ENCODE data around the gene NTHL1. TPM values are rescaled to one million over a fixed set of nuclear protein-coding genes. Genes with fewer than 3 reads are reported as not detected.

Gene NTHL1
- total and polyA plus RNA-seq, 2 donors (not counting 3 experiments of a cell fraction or from before 2014, with no cell fraction given) = 39.8 to 65.8 TPM

DNA sequence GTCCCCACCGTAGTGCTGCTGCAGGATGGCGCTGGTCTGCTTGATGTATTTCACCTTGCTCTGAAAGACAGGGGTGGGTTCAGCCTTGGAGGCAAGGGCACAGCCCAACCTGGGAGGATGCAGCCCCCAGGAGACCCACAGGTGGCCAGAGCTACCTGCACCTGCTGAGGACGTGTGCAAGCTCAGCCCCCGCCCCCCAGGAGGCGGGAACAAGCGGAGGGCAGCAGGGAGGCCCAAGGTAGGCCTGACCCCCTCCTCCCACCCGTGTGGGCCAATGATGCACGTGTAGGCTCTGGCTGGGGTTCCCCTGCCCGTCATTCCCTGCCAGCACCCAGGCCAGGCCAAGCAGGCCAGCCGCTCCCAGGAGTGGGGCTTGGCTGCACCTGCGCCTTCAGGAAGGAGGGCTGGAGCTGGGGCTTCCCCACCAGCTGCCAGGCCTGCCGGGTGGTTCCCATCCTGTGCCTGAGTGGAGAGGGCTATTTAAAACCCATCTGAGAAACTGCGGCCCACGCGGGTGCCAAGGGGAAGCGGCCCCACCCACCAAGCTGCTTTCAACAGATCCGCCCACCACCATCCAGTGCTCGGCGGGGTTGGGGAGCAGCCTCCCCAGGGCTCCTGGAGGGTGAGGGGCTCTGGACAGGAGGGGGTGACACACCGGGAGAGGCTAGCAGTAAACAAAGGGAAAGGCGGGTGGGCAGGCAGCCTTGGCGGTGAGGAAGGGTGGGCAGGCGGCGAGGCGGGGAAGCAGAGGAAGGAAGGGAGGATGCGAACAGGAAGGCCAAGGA, 3.8 kb downstream of the NTHL1 start:
- Histone ChIP-seq H3K4me2 (ENCODE audit: insufficient read depth, low read length) (no peak overlapping the region), H3K4me3 (replicated peaks in 1 of 3; ENCODE audit: insufficient read depth in 1 of 3, low read depth in 1 of 3, low read length in 3 of 3) (no peak overlapping the region), H3K4me1 (ENCODE audit: control insufficient read depth, extremely low read depth, insufficient read depth, low read length) (peaks cover 34% of the 10 kb centered on the region), H3K36me3 (ENCODE audit: control insufficient read depth in 2 of 2, extremely low read depth in 1 of 2, insufficient read depth in 2 of 2, low read length in 2 of 2) (no peaks in the 10 kb centered on the region), H3K27ac (ENCODE audit: insufficient read depth, low read depth, low read length) (peak overlapping the region; percentile 30), H3K9me3 (replicated peaks; ENCODE audit: control insufficient read depth, insufficient read depth, low read length) (no peaks in the 10 kb centered on the region), H3K9me1 (replicated peaks; ENCODE audit: control insufficient read depth, extremely low read depth, insufficient read depth, low read length) (no peaks in the 10 kb centered on the region), H3K79me2 (ENCODE audit: control insufficient read depth, insufficient read depth, low read length) (peaks cover 9% of the 10 kb centered on the region), H3K27me3 (ENCODE audit: control insufficient read depth in 2 of 2, insufficient read depth in 2 of 2, low read length in 2 of 2) (no peaks in the 10 kb centered on the region), H4K20me1 (replicated peaks; ENCODE audit: control insufficient read depth, extremely low read depth, insufficient read depth, low read length) (no peaks in the 10 kb centered on the region), H2AFZ (ENCODE audit: low read depth, low read length) (peak overlapping the region; percentile 48), H3K9ac (replicated peaks; ENCODE audit: extremely low read depth, insufficient read depth, low read length) (peak overlapping the region; percentile 4)
- peak; percentile 69 for DNase-seq (ENCODE audit: low read depth, low spot score)
- BruUV-seq (replicated peaks) = no TSS peak
- ChIA-PET CTCF (interaction anchor here (0.7 to 3.2 kb wide), 6 partner anchors 11 to 97 kb away, joined by 3 to 20 read pairs (median 4); no protein-coding TSS in a partner anchor), POLR2A (interaction anchor here (1.4 to 2.4 kb wide), 2 partner anchors 47 to 111 kb away, joined by 3 to 8 read pairs; partner anchors contain the start of gene TRAF7)
- TF ChIP-seq FOS (IDR thresholded peaks at IDR 0.05; ENCODE audit: borderline replicate concordance, insufficient read depth, low read length) (peak; percentile 10), POLR2AphosphoS5 (IDR thresholded peaks at IDR 0.05; ENCODE audit: insufficient read depth, low read depth, low read length) (peak; percentile 30), POLR2A (IDR thresholded peaks at IDR 0.05; ENCODE audit: low read depth, low read length) (no peak)
- peak; percentile 74 for FAIRE-seq
- intact Hi-C loops (cut with micrococcal nuclease) (no loop called here), dilution Hi-C loops (cut with MboI; ENCODE audit: extremely low pct_ligation_motif_present, low sequenced_read_pairs) (loop anchor here (25.0 kb wide), 1 partner anchor 118 kb away; the partner anchor contains the start of gene TRAF7)

DNA sequence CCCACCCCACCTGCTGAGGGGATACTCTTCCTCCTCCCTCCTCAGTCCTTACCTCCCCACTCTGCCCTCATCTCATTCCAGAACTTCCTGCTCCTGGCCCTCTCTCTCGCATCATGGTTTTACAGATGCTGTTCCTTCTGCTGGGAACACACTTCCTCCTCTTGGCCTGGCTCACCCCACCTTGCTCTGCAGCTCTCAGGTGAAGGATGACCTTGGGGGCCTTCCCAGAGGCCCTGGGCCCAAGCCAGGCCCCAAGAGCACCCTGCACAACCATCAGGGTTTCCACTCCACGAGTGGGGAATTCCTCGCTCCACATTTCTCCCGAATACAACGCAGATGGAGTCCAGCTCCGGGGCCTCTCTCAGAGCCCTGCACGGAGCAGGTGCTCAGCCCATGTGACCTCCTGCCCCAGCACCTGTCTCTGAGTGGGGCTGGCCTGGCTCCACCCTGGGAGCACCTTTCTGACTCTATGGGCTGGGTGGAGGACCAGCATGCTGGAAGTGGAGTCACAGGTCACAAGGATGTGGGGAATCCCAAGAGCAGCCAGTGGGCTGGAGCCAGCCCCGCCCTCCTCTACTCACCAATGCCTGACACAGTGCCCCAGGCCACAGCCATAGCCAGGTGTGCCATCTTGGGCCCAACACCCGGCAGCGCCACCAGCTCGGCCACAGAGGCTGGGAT, 4.5 kb downstream of the NTHL1 start:
- DNase-seq (ENCODE audit: low read depth, low spot score) (no peak), FAIRE-seq (no peak)
- intact Hi-C loops (cut with micrococcal nuclease) = no loop called here
- ChIA-PET POLR2A (interaction anchor here (1.4 to 2.4 kb wide), 2 partner anchors 48 to 112 kb away, joined by 3 to 8 read pairs; partner anchors contain the start of gene TRAF7), CTCF (interaction anchor here (3.2 kb wide), 1 partner anchor 10 kb away, joined by 20 read pairs; no protein-coding TSS in a partner anchor)
- no peaks in the 10 kb centered on the region for H3K9me3 ChIP-seq (replicated peaks; ENCODE audit: control insufficient read depth, insufficient read depth, low read length)
- TF ChIP-seq GATA2 (IDR thresholded peaks at IDR 0.05; ENCODE audit: insufficient read depth, insufficient read length, low read depth, low read length) = no peak
- no peak for TF ChIP-seq EZH2 (IDR thresholded peaks at IDR 0.05; ENCODE audit: borderline replicate concordance, low read depth, low read length, severe bottlenecking)
- no peak for TF ChIP-seq POLR2A (IDR thresholded peaks at IDR 0.05; ENCODE audit: low read depth, low read length)
- TF ChIP-seq, protein P1, sequence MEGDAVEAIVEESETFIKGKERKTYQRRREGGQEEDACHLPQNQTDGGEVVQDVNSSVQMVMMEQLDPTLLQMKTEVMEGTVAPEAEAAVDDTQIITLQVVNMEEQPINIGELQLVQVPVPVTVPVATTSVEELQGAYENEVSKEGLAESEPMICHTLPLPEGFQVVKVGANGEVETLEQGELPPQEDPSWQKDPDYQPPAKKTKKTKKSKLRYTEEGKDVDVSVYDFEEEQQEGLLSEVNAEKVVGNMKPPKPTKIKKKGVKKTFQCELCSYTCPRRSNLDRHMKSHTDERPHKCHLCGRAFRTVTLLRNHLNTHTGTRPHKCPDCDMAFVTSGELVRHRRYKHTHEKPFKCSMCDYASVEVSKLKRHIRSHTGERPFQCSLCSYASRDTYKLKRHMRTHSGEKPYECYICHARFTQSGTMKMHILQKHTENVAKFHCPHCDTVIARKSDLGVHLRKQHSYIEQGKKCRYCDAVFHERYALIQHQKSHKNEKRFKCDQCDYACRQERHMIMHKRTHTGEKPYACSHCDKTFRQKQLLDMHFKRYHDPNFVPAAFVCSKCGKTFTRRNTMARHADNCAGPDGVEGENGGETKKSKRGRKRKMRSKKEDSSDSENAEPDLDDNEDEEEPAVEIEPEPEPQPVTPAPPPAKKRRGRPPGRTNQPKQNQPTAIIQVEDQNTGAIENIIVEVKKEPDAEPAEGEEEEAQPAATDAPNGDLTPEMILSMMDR (IDR thresholded peaks at IDR 0.05; ENCODE audit: extremely low read depth in 1 of 2, insufficient read depth in 1 of 2, low read depth in 1 of 2, low read length in 2 of 2) = no peak
- no peak for TF ChIP-seq FOS (IDR thresholded peaks at IDR 0.05; ENCODE audit: borderline replicate concordance, insufficient read depth, low read length)
- no peak for TF ChIP-seq JUN (IDR thresholded peaks at IDR 0.05; ENCODE audit: borderline replicate concordance, insufficient read depth, insufficient read length, low read depth)
- no peak for TF ChIP-seq POLR2AphosphoS5 (IDR thresholded peaks at IDR 0.05; ENCODE audit: insufficient read depth, low read depth, low read length)
- TF ChIP-seq, protein P2, sequence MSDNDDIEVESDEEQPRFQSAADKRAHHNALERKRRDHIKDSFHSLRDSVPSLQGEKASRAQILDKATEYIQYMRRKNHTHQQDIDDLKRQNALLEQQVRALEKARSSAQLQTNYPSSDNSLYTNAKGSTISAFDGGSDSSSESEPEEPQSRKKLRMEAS (IDR thresholded peaks at IDR 0.05; ENCODE audit: insufficient read depth, insufficient read length) = no peak
- no peak for TF ChIP-seq MYC (IDR thresholded peaks at IDR 0.05; ENCODE audit: low read depth, low read length)
- no peaks in the 10 kb centered on the region for H3K27me3 ChIP-seq (ENCODE audit: control insufficient read depth in 2 of 2, insufficient read depth in 2 of 2, low read length in 2 of 2)
- no peak overlapping the region for H3K4me3 ChIP-seq (replicated peaks in 1 of 3; ENCODE audit: insufficient read depth in 1 of 3, low read depth in 1 of 3, low read length in 3 of 3)
- H3K4me1 ChIP-seq (ENCODE audit: control insufficient read depth, extremely low read depth, insufficient read depth, low read length) = peaks cover 27% of the 10 kb centered on the region
- no peak overlapping the region for H2AFZ ChIP-seq (ENCODE audit: low read depth, low read length)
- no TSS peak for BruUV-seq (replicated peaks)
- H3K36me3 ChIP-seq (ENCODE audit: control insufficient read depth in 2 of 2, extremely low read depth in 1 of 2, insufficient read depth in 2 of 2, low read length in 2 of 2) = peaks cover 0 to under 1% of the 10 kb centered on the region in 2 experiments
- dilution Hi-C loops (cut with MboI; ENCODE audit: extremely low pct_ligation_motif_present, low sequenced_read_pairs) = loop anchor here (25.0 kb wide), 1 partner anchor 119 kb away; the partner anchor contains the start of gene TRAF7
- H3K27ac ChIP-seq (ENCODE audit: insufficient read depth, low read depth, low read length) = no peak overlapping the region
- no peaks in the 10 kb centered on the region for H3K9me1 ChIP-seq (replicated peaks; ENCODE audit: control insufficient read depth, extremely low read depth, insufficient read depth, low read length)
- no peaks in the 10 kb centered on the region for H4K20me1 ChIP-seq (replicated peaks; ENCODE audit: control insufficient read depth, extremely low read depth, insufficient read depth, low read length)
- peaks cover 2% of the 10 kb centered on the region for H3K79me2 ChIP-seq (ENCODE audit: control insufficient read depth, insufficient read depth, low read length)
- H3K4me2 ChIP-seq (ENCODE audit: insufficient read depth, low read length) = no peak overlapping the region
- no peak overlapping the region for H3K9ac ChIP-seq (replicated peaks; ENCODE audit: extremely low read depth, insufficient read depth, low read length)

Data from endothelial cell of umbilical vein (primary cell).